Daoy (cell line): Measurements from ENCODE around the gene SHLD3. TPM values are rescaled to one million over a fixed set of nuclear protein-coding genes. Genes with fewer than 3 reads are reported as not detected.
"Not testable (repeated sequence)": the region's sequence is repeated elsewhere in the genome, so short reads cannot be mapped to it uniquely, and the experiment has no call there.

ENCODE experiments used
- DNase-seq: peaks from one replicate; pipeline ENCODE4 v3.0.0-alpha.2; 2015; ENCODE audit warnings: low read depth
- total RNA-seq: library from RNA; depleted of rRNA; stranded (reverse); fragments of >200 nt; shearing (Covaris generic); gene quantifications from 2 replicates; pipeline ENCODE4 v1.2.3, GENCODE V29; 2014; rRNA removed

Gene SHLD3
- total RNA-seq, 1 experiment from 2014 or later, result 5.3 TPM

GRCh38 chr5:65676056-65676455, 51.2 kb downstream of the SHLD3 start:
- DNase-seq, result not testable (repeated sequence)

Other genes starting within 250 kb of the SHLD3 start
- gene ADAMTS6, start 143.1 kb upstream of the SHLD3 start, total RNA-seq, result 14.2 and 20.8 TPM in 2 replicates
- gene CENPK, start 61.9 kb upstream of the SHLD3 start, total RNA-seq, result 42.2 and 105 TPM in 2 replicates
- 39.8 and 46.3 TPM in 2 replicates for gene PPWD1, start 61.7 kb upstream of the SHLD3 start, total RNA-seq
- 11.8 and 13.8 TPM in 2 replicates for gene TRIM23, start 694 bp upstream of the SHLD3 start, total RNA-seq
- gene TRAPPC13, start within 50 bp of the SHLD3 start, total RNA-seq, result 51.8 and 56.9 TPM in 2 replicates
- 7.7 and 9.9 TPM in 2 replicates for gene SGTB, start 97.1 kb downstream of the SHLD3 start, total RNA-seq
- 43.8 and 44.2 TPM in 2 replicates for gene NLN, start 97.2 kb downstream of the SHLD3 start, total RNA-seq